ENCODE data around the gene SENP2.

DNA sequence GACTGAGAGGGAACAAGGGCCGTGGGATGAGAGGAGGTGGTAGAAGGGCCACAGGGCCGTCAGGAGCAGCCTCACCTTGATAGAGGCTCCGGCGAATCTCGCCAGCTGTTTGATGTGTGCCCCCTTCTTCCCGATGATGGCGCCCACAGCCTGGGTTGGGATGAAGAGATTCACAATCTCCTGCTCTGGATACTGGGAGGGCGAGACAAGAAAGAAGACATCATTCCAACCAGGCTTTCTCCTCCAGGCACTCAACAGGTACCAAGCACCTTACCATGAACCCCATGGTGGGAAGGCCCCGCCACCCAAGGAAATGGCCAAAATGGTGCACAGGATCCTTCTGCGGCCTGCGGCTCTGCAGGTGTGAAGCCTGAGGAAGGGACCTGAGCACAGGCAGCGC, 71.1 kb downstream of the SENP2 start:
- TF ChIP-seq, protein P1, sequence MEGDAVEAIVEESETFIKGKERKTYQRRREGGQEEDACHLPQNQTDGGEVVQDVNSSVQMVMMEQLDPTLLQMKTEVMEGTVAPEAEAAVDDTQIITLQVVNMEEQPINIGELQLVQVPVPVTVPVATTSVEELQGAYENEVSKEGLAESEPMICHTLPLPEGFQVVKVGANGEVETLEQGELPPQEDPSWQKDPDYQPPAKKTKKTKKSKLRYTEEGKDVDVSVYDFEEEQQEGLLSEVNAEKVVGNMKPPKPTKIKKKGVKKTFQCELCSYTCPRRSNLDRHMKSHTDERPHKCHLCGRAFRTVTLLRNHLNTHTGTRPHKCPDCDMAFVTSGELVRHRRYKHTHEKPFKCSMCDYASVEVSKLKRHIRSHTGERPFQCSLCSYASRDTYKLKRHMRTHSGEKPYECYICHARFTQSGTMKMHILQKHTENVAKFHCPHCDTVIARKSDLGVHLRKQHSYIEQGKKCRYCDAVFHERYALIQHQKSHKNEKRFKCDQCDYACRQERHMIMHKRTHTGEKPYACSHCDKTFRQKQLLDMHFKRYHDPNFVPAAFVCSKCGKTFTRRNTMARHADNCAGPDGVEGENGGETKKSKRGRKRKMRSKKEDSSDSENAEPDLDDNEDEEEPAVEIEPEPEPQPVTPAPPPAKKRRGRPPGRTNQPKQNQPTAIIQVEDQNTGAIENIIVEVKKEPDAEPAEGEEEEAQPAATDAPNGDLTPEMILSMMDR (conservative IDR thresholded peaks at IDR 0.05; ENCODE audit: low read depth in 2 of 2): no peak
- no peak for TF ChIP-seq POLR2AphosphoS5 (IDR thresholded peaks at IDR 0.05; ENCODE audit: low read depth)

All from GM23338 (cell line).